DMS 273 (cell line): ENCODE results near the gene NKX6-2.
"Not testable (repeated sequence)": the region's sequence is repeated elsewhere in the genome, so short reads cannot be mapped to it uniquely, and the experiment has no call there.

Experiments
- DNase-seq: peaks from one replicate; lab custom pipeline; 2025; ENCODE audit not compliant: unreplicated experiment; lab: John Stamatoyannopoulos, UW

Gene NKX6-2

GRCh38 chr10:132799865-132800264 is 13.9 kb upstream of the NKX6-2 start:
- no peak for DNase-seq

GRCh38 chr10:132798876-132799275 is 12.9 kb upstream of the NKX6-2 start:
- no peak for DNase-seq

- DNase-seq: no peak
Observed at GRCh38 chr10:132798403-132798802, 12.5 kb upstream of the NKX6-2 start.

GRCh38 chr10:132797986-132798385 is 12.0 kb upstream of the NKX6-2 start:
- DNase-seq: not testable (repeated sequence)

- DNase-seq: no peak
Observed at GRCh38 chr10:132796846-132797245, 10.9 kb upstream of the NKX6-2 start.

GRCh38 chr10:132793871-132794849 is 8.2 kb upstream of the NKX6-2 start:
- peak; percentile 79 for DNase-seq

- no peak for DNase-seq
Observed at GRCh38 chr10:132793213-132793612, 7.3 kb upstream of the NKX6-2 start.

GRCh38 chr10:132792796-132793195 is 6.8 kb upstream of the NKX6-2 start:
- peak; percentile 47 for DNase-seq

GRCh38 chr10:132792099-132792498 is 6.2 kb upstream of the NKX6-2 start:
- not testable (repeated sequence) for DNase-seq

GRCh38 chr10:132790934-132791829 is 5.2 kb upstream of the NKX6-2 start:
- peak; percentile 17 for DNase-seq

GRCh38 chr10:132790470-132790869 is 4.5 kb upstream of the NKX6-2 start:
- DNase-seq: no peak

GRCh38 chr10:132789659-132790148 is 3.8 kb upstream of the NKX6-2 start:
- no peak for DNase-seq

- no peak for DNase-seq
Observed at GRCh38 chr10:132788831-132789219, 2.9 kb upstream of the NKX6-2 start.

- peak; percentile 39 for DNase-seq
Observed at GRCh38 chr10:132788180-132788830, 2.4 kb upstream of the NKX6-2 start.

GRCh38 chr10:132787495-132788179 is 1.7 kb upstream of the NKX6-2 start:
- DNase-seq: peak; percentile 57

GRCh38 chr10:132786884-132787494 is 1.0 kb upstream of the NKX6-2 start:
- peak; percentile 27 for DNase-seq

GRCh38 chr10:132786476-132786883 is 533 bp upstream of the NKX6-2 start:
- no peak for DNase-seq

GRCh38 chr10:132784866-132785722 is 853 bp downstream of the NKX6-2 start:
- no peak for DNase-seq
